HG03135 (cell line): ENCODE results near the gene C1QTNF12.
"Not testable (repeated sequence)": the region's sequence is repeated elsewhere in the genome, so short reads cannot be mapped to it uniquely, and the experiment has no call there.

ENCODE experiments used
- ATAC-seq: cut with Tn5 transposase; IDR thresholded peaks from one replicate; pipeline ENCODE4 v1.9.1; 2021; ENCODE audit warnings: mild to moderate bottlenecking, moderate library complexity; ENCODE audit not compliant: unreplicated experiment

Gene C1QTNF12

GRCh38 chr1:1199961-1200875 is 46.3 kb downstream of the C1QTNF12 start:
- ATAC-seq: no peak

DNA sequence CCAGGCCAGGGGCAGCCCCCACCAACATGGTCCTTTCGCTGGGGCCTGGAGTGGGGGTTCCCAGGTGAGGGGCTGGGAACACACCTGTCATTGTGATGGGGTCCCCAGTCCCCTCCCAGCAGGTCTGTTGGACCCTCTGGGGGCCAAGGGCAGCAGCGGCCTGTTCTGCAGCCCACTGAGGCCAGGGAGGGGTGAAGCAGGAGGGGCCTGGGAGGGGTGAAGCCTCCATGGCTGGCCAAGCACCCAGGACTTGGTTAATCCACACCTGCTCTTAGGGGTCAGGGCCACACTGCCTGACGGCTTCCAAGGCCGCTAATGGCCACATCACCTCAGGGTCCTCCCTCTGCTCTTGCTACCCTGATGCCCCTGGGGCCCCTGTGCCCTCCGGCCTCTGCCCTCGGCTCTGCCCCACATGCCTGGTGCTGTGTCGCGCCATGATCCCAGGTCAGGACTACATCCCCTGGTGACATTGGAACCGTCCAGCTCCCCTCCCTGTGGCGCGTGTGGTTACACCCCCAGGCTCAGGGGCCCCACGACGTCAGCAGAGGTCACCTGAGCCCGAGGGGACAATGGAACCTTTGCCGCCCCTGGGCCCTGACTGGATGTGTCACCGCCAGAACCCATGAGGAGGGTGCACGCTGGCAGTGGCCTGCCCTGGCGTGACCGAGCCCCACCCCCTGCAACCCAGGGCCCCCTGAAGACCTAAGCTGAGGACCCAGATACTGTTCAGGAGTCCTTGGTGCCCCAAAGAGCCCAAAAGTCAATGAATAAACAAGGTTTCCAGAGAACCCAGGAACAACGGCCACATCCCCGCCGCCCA is 47.2 kb downstream of the C1QTNF12 start:
- no peak for ATAC-seq

DNA sequence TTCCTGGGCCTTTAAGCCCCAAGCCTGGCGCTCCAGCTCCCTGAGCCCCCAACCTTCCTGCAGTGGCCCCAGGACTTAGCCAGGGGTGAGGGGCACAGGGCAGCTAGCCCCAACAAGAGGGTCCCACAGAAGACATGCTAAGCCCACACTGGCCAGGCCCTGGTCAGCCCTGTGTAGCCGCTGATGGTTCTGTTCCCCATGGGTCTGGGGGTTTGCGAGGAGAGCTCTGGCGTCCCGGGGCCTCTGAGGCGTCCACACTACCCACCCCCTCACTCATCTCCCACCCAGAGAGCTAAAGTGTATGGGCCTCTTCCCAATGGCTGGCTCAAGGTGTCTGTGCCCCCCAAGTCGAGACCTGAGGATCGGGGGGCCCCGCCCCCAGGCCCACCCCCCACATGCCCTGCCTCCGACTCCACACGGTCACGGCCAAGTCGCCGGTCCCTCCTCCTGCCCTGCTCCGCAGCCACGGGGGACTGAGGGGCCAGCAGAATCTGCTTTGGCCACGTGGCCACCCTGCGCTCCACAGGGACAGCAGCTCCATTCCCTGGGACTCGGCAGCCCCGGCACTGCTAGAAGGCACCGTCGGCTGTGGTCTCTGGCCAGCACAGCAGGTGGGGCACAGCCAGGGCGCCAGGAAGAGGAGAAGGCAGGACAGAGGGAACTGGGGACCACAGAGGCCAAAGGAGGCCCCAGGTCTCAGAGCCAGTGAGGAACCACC is 47.9 kb downstream of the C1QTNF12 start:
- ATAC-seq: no peak

DNA sequence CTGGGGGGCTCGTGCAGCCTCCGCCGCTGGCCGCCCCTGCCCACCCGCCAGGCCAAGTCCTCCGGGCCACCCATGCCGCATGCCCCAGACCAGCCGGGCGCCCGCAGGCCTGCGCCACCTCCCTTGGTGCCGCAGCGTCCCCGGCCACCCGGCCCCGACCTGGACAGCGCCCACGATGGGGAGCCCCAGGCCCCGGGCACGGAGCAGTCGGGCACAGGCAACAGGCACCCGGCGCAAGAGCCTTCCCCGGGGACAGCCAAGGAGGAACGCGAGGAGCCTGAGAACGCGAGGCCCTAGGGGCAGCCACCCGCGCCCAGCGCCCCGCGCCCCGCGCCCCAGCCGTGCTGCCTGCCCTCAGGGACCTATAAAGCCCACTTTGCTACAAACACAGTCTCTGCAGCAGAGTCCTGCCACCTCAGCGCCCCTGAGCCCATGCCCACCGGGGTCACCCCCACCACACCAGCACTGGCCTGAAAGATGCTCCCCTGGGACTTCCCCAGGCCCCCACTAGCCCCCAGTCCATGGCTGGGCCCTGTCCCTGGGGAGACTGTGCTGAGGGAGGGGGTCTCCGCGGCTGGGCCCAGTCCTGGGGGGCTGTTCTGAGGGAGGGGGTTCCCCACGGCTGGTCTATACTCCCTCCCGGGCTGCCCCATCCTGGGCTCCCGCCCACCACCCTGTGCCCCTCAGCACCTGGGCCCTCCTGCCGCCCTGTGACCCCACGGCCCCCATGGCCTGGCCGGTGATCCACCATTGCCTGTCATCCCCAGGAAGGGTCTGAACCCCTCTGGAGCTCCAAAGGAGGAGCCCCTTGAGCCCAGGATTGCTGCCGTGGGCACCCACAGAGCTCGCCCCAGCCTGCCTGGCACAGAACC is 48.7 kb downstream of the C1QTNF12 start:
- ATAC-seq: no peak

DNA sequence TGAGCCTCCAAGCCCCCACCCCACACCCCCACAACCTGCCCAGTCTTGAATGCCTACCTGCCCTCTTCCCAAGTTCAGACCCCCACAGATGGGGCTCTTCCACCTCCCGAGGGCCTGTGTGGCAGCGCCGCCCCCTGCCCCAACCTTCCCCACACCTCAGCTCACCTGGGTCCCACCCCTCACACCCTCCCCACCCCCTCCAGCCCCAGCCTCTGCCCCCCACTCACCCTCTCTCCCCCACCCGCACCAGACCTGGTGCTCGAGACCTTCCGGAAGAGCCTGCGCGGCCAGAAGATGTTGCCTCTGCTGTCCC is 49.4 kb downstream of the C1QTNF12 start:
- ATAC-seq: no peak

- no peak for ATAC-seq
Observed at GRCh38 chr1:1196431-1197187, 49.9 kb downstream of the C1QTNF12 start.

DNA sequence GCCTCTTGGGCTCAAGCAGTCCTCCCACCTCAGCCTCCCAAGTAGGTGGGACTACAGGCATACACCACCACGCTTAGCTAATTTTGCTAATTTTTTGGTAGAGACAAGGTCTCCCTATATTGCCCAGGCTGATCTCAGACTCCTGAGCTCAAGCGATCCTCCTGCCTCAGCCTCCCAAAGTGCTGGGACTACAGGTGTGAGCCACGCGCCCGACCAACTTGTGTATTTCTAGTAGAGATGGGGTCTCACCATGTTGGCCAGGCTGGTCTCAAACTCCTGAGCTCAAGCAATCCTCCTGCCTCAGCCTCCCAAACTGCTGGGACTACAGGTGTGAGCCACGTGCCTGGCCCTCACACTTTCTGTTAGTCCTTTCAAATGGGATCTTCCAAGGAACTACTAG is 50.8 kb downstream of the C1QTNF12 start:
- ATAC-seq: not testable (repeated sequence)

DNA sequence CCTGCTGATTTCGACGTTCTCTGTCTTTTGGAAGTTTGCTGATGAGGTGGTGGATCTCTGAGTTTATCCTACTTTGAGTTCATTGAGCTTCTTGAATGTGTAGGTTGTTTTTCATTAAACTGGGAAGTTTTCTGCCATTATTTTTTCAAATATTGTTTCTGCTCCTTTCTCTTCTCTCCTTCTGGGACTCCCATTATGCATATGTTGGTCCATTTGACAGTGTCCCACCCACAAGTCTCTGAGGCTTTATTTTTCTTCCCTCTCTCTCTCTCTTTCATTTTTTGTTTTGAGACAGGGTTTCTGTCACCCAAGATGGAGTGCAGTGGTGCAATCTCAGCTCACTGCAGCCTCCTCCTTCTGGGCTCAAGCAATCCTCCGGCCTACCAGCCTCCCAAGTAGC is 51.8 kb downstream of the C1QTNF12 start:
- ATAC-seq: no peak
